Fibroblast of peridontal ligament (primary cell): ENCODE measurements around the gene UHMK1.
"Not testable (repeated sequence)": the region's sequence is repeated elsewhere in the genome, so short reads cannot be mapped to it uniquely, and the experiment has no call there.

Source experiments
- DNase-seq: peaks from one replicate; pipeline ENCODE4 v3.0.0-alpha.2; 2010; ENCODE audit errors: extremely low read depth

The UHMK1 gene

GRCh38 chr1:162497723-162498495 is at the start of gene UHMK1:
TSS of gene UHMK1 (plus strand) at chr1:162497818. CDS start at chr1:162498001, 183 bp downstream.
- DNase-seq = peak; percentile 88

- not testable (repeated sequence) for DNase-seq
These were observed 43.3 kb upstream of the UHMK1 start for GRCh38 chr1:162454361-162454760.

- no peak for DNase-seq
These were observed 41.3 kb upstream of the UHMK1 start for GRCh38 chr1:162456323-162456722.

GRCh38 chr1:162458236-162458635 is 39.4 kb upstream of the UHMK1 start:
- no peak for DNase-seq

GRCh38 chr1:162462425-162462824 is 35.2 kb upstream of the UHMK1 start:
- DNase-seq = not testable (repeated sequence)

GRCh38 chr1:162463021-162463420 is 34.6 kb upstream of the UHMK1 start:
- no peak for DNase-seq

- DNase-seq = no peak
These were observed 30.8 kb upstream of the UHMK1 start for GRCh38 chr1:162466797-162467196.

- no peak for DNase-seq
These were observed 27.4 kb upstream of the UHMK1 start for GRCh38 chr1:162470216-162470615.

- DNase-seq = no peak
These were observed 26.2 kb upstream of the UHMK1 start for GRCh38 chr1:162471290-162471853.

- DNase-seq = no peak
These were observed 22.5 kb upstream of the UHMK1 start for GRCh38 chr1:162475089-162475488.

- DNase-seq = no peak
These were observed 22.0 kb upstream of the UHMK1 start for GRCh38 chr1:162475539-162476185.

- peak; percentile 10 for DNase-seq
These were observed 21.0 kb upstream of the UHMK1 start for GRCh38 chr1:162476620-162477019.

- peak; percentile 63 for DNase-seq
These were observed 12.4 kb upstream of the UHMK1 start for GRCh38 chr1:162485236-162485635.

- no peak for DNase-seq
These were observed 10.4 kb upstream of the UHMK1 start for GRCh38 chr1:162487241-162487640.

- no peak for DNase-seq
These were observed 9.4 kb upstream of the UHMK1 start for GRCh38 chr1:162488219-162488618.

GRCh38 chr1:162495531-162496233 is 1.9 kb upstream of the UHMK1 start:
- DNase-seq = not testable (repeated sequence)

- DNase-seq = no peak
These were observed 405 bp upstream of the UHMK1 start for GRCh38 chr1:162497104-162497722.

GRCh38 chr1:162498496-162498810 is 835 bp downstream of the UHMK1 start:
- peak; percentile 24 for DNase-seq

GRCh38 chr1:162500805-162501204 is 3.2 kb downstream of the UHMK1 start:
- no peak for DNase-seq

- no peak for DNase-seq
These were observed 4.5 kb downstream of the UHMK1 start for GRCh38 chr1:162502077-162502476.

GRCh38 chr1:162502928-162503327 is 5.3 kb downstream of the UHMK1 start:
- DNase-seq = peak; percentile 58

GRCh38 chr1:162527314-162527713 is 29.7 kb downstream of the UHMK1 start:
- no peak for DNase-seq
